GM12864 (cell line): ENCODE data around the gene DLD.

Experiments used
- DNase-seq: peaks from one replicate; pipeline ENCODE4 v3.0.0-alpha.2; 2011; ENCODE audit warnings: low read depth
- H3K4me3 ChIP-seq: 2 replicates; pipeline ENCODE4 v1.5.1; 2011; ENCODE audit warnings: mild to moderate bottlenecking, low read depth, low read length, control low read depth
- CTCF ChIP-seq: IDR thresholded peaks from 2 replicates; pipeline ENCODE4 v1.5.1; 2011; ENCODE audit warnings: low read depth, mild to moderate bottlenecking, moderate library complexity, low read length, control low read depth, inconsistent platforms; ENCODE audit errors: missing control alignments

DLD gene

GRCh38 chr7:107860279-107860961 is 30.6 kb upstream of the DLD start:
- H3K4me3 ChIP-seq: no peak overlapping the region
- no peak for DNase-seq
- no peak for TF ChIP-seq CTCF

- no peak for DNase-seq
- no peak for TF ChIP-seq CTCF
- H3K4me3 ChIP-seq: no peak overlapping the region
Observed at GRCh38 chr7:107860981-107861652, 29.9 kb upstream of the DLD start.

GRCh38 chr7:107865956-107866775 is 24.8 kb upstream of the DLD start:
- no peak overlapping the region for H3K4me3 ChIP-seq
- no peak for DNase-seq
- TF ChIP-seq CTCF: no peak

GRCh38 chr7:107867858-107868466 is 23.0 kb upstream of the DLD start:
- no peak for TF ChIP-seq CTCF
- no peak for DNase-seq
- H3K4me3 ChIP-seq: no peak overlapping the region

- no peak for TF ChIP-seq CTCF
- DNase-seq: no peak
- no peak overlapping the region for H3K4me3 ChIP-seq
Observed at GRCh38 chr7:107870427-107871000, 20.5 kb upstream of the DLD start.

GRCh38 chr7:107874111-107874510 is 16.9 kb upstream of the DLD start:
- no peak for DNase-seq
- TF ChIP-seq CTCF: no peak
- H3K4me3 ChIP-seq: no peak overlapping the region
